Measurements from ENCODE around the gene TMPRSS9. TPM values are rescaled to one million over a fixed set of nuclear protein-coding genes. Genes with fewer than 3 reads are reported as not detected.

TMPRSS9 gene
- total RNA-seq, 1 donor from 2014 or later: not detected

DNA sequence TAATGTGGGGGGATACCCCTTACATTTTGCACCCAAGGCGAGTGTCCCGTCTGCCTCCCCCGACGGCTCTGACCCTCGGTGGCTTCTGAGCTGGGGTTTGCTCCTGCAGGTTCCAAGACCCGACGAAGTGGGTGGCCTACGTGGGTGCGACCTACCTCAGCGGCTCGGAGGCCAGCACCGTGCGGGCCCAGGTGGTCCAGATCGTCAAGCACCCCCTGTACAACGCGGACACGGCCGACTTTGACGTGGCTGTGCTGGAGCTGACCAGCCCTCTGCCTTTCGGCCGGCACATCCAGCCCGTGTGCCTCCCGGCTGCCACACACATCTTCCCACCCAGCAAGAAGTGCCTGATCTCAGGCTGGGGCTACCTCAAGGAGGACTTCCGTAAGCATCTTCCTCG is 48.2 kb downstream of the TMPRSS9 start:
- TF ChIP-seq POLR2AphosphoS5 (IDR thresholded peaks at IDR 0.05; ENCODE audit: insufficient read depth in 1 of 2, low read depth in 1 of 2): no peak
- TF ChIP-seq, protein P1, sequence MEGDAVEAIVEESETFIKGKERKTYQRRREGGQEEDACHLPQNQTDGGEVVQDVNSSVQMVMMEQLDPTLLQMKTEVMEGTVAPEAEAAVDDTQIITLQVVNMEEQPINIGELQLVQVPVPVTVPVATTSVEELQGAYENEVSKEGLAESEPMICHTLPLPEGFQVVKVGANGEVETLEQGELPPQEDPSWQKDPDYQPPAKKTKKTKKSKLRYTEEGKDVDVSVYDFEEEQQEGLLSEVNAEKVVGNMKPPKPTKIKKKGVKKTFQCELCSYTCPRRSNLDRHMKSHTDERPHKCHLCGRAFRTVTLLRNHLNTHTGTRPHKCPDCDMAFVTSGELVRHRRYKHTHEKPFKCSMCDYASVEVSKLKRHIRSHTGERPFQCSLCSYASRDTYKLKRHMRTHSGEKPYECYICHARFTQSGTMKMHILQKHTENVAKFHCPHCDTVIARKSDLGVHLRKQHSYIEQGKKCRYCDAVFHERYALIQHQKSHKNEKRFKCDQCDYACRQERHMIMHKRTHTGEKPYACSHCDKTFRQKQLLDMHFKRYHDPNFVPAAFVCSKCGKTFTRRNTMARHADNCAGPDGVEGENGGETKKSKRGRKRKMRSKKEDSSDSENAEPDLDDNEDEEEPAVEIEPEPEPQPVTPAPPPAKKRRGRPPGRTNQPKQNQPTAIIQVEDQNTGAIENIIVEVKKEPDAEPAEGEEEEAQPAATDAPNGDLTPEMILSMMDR (IDR thresholded peaks at IDR 0.05): no peak
- no peak for TF ChIP-seq POLR2A (IDR thresholded peaks at IDR 0.05)
- intact Hi-C loops (cut with DNase I): loop anchor here (5.0 kb wide), 1 partner anchor 1644 kb away; no protein-coding TSS in a partner anchor
- H3K27ac ChIP-seq: no peak overlapping the region
- DNase-seq (ENCODE audit: extremely low spot score in 2 of 2): no peak
- no peak overlapping the region for H3K4me3 ChIP-seq
- H3K36me3 ChIP-seq: no peaks in the 10 kb centered on the region
- no peaks in the 10 kb centered on the region for H3K27me3 ChIP-seq
- no peaks in the 10 kb centered on the region for H3K9me3 ChIP-seq
- no peaks in the 10 kb centered on the region for H3K4me1 ChIP-seq

DNA sequence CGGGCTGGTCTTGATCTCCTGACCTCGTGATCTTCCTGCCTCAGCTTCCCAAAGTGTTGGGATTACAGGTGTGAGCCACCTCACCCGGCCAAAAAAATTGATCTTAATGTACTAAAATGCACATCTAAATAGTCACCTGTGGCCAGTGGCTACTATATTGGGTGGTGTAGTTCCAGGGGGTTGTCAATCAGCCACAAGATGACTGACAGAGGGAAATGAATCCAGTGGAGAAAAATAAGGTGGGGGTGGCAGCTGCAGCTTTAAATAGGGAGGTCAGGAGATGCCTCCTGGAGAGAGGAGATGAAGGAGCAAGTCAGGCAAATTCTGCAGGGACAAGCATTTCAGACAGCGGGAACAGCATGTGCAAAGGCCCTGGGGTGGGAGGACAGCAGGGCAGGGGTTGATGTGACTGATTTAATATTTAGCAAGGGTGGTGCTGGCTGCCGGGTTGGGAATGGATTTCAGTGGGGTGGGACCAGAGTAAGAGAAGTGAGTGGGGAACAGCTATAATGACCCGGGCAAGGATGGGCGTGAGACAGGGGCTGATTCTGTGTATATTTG is 49.4 kb downstream of the TMPRSS9 start:
- TF ChIP-seq, protein P1 (IDR thresholded peaks at IDR 0.05): no peak
- TF ChIP-seq POLR2AphosphoS5 (IDR thresholded peaks at IDR 0.05; ENCODE audit: insufficient read depth in 1 of 2, low read depth in 1 of 2): no peak
- TF ChIP-seq POLR2A (IDR thresholded peaks at IDR 0.05): no peak
- Histone ChIP-seq H3K4me1 (no peaks in the 10 kb centered on the region), H3K9me3 (no peaks in the 10 kb centered on the region), H3K27me3 (no peaks in the 10 kb centered on the region), H3K4me3 (no peak overlapping the region), H3K27ac (no peak overlapping the region), H3K36me3 (no peaks in the 10 kb centered on the region)
- intact Hi-C loops (cut with DNase I): loop anchor here (5.0 kb wide), 1 partner anchor 1643 kb away; no protein-coding TSS in a partner anchor
- no peak for DNase-seq (ENCODE audit: extremely low spot score in 2 of 2)

DNA sequence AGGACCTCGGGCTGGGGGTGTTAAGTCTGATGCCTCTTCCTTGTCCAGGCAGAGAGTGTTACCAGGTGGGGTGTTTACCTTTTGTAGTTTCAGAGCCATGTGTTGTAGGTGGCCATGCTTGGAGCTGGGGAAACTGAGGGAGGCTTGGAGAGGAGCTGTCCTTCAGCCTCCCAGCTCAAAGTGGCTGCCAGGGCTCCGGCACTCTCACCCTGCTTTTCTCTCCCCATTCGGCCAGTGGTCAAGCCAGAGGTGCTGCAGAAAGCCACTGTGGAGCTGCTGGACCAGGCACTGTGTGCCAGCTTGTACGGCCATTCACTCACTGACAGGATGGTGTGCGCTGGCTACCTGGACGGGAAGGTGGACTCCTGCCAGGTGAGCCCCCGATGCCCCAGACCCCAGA is 50.0 kb downstream of the TMPRSS9 start:
- H3K27ac ChIP-seq: no peak overlapping the region
- no peaks in the 10 kb centered on the region for H3K27me3 ChIP-seq
- H3K36me3 ChIP-seq: no peaks in the 10 kb centered on the region
- no peak for DNase-seq (ENCODE audit: extremely low spot score in 2 of 2)
- intact Hi-C loops (cut with DNase I): no loop called here
- H3K4me1 ChIP-seq: no peaks in the 10 kb centered on the region
- no peak overlapping the region for H3K4me3 ChIP-seq
- TF ChIP-seq, protein P1 (IDR thresholded peaks at IDR 0.05): no peak
- no peaks in the 10 kb centered on the region for H3K9me3 ChIP-seq

DNA sequence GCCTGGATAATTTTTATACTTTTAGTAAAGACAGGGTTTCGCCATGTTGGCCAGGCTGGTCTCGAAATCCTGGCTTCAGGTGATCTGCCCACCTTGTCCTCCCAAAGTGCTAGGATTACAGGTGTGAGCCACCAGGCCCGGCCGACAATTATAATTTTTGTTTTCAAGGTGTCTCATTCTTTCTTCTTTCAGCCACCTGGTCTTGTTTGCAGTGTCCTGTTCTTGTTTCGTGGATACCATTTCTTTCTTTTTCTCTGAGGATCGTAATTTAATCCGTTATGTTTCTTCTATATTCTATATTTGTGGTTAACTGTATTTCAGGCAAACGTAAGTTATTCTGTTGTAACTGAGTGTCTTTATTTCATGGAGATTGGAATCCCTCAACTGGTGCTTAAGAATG is 51.6 kb downstream of the TMPRSS9 start:
- no peaks in the 10 kb centered on the region for H3K9me3 ChIP-seq
- DNase-seq (ENCODE audit: extremely low spot score in 2 of 2): no peak

DNA sequence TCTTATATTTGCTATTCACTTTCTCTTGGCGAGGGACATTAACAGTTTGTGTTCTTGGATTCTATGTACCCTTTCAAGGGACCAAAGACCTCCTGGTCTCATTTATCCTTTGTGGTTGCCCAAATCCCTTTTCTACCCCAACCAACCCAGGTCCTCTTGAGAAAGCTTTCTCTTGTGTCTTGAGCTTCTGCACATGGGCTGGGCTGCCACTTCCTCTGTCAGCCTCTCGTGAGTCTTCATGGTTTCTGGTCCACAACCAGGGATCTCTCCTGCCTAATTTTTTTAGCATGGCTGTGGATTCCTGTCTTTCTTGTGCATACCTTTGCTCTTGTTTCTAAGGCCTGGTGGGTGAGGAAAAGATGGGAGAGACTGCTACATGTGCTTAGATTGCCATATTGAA is 52.4 kb downstream of the TMPRSS9 start:
- Histone ChIP-seq H3K36me3 (no peaks in the 10 kb centered on the region), H3K4me1 (no peaks in the 10 kb centered on the region), H3K27me3 (no peaks in the 10 kb centered on the region), H3K9me3 (no peaks in the 10 kb centered on the region), H3K27ac (no peak overlapping the region), H3K4me3 (no peak overlapping the region)
- intact Hi-C loops (cut with DNase I): no loop called here
- DNase-seq (ENCODE audit: extremely low spot score in 2 of 2): no peak
- TF ChIP-seq, protein P1 (IDR thresholded peaks at IDR 0.05): no peak
- TF ChIP-seq POLR2A (IDR thresholded peaks at IDR 0.05): no peak
- no peak for TF ChIP-seq POLR2AphosphoS5 (IDR thresholded peaks at IDR 0.05; ENCODE audit: insufficient read depth in 1 of 2, low read depth in 1 of 2)

More for the DNA sequence above, 51.6 kb downstream of the TMPRSS9 start:
- no peaks in the 10 kb centered on the region for H3K4me1 ChIP-seq
- no peak overlapping the region for H3K4me3 ChIP-seq
- TF ChIP-seq POLR2A (IDR thresholded peaks at IDR 0.05): no peak
- TF ChIP-seq, protein P1 (IDR thresholded peaks at IDR 0.05): no peak
- no peak for TF ChIP-seq POLR2AphosphoS5 (IDR thresholded peaks at IDR 0.05; ENCODE audit: insufficient read depth in 1 of 2, low read depth in 1 of 2)
- no peak overlapping the region for H3K27ac ChIP-seq
- no peaks in the 10 kb centered on the region for H3K27me3 ChIP-seq
- H3K36me3 ChIP-seq: no peaks in the 10 kb centered on the region
- intact Hi-C loops (cut with DNase I): no loop called here
